Tibial nerve (tissue), 4 donors: ENCODE measurements around the gene TULP4. TPM values are rescaled to one million over a fixed set of nuclear protein-coding genes. Genes with fewer than 3 reads are reported as not detected.
A peak's percentile ranks its signal among the peaks of the same experiment; 100 is the strongest.

Source experiments
- DNase-seq, 2 donors: peaks; one replicate each; pipeline ENCODE4 v3.0.0-alpha.2; 2019; ENCODE audit warnings: low spot score in 2 of 2
- H3K27ac ChIP-seq, 4 donors: fragments of 200-600 bp; sonication (generic) in 3 of 4; one replicate each; pipeline ENCODE4 v1.5.1; 2017 to 2019; ENCODE audit warnings: mild to moderate bottlenecking in 1 of 4
- H3K27me3 ChIP-seq, 2 donors: fragments of 200-600 bp; sonication (generic) in 1 of 2; one replicate each; pipeline versions ENCODE4 v1.5.1 to v1.6.0; 2017 to 2019
- H3K36me3 ChIP-seq, 3 donors: fragments of 200-600 bp; sonication (generic); one replicate each; pipeline ENCODE4 v1.5.1; 2018 to 2019
- H3K4me1 ChIP-seq, 4 donors: fragments of 200-600 bp; sonication (generic) in 3 of 4; one replicate each; pipeline ENCODE4 v1.5.1; 2017 to 2019
- H3K4me3 ChIP-seq, 4 donors: fragments of 200-600 bp; sonication (generic) in 3 of 4; one replicate each; pipeline ENCODE4 v1.5.1; 2017 to 2019; ENCODE audit warnings: mild to moderate bottlenecking in 1 of 4, moderate library complexity in 1 of 4
- H3K9me3 ChIP-seq, 4 donors: fragments of 200-600 bp; sonication (generic) in 3 of 4; one replicate each; pipeline ENCODE4 v1.5.1; 2017 to 2019
- EP300 ChIP-seq, 2 donors: sonication (generic); formaldehyde crosslinking; IDR thresholded peaks; one replicate each; pipeline ENCODE4 v1.6.1; 2017; ENCODE audit warnings: antibody characterized with exemption in 2 of 2, mild to moderate bottlenecking in 1 of 2
- POLR2A ChIP-seq, 2 donors: fragments of 450-650 bp; IDR thresholded peaks; one replicate each; pipeline ENCODE4 v1.6.1; 2017; ENCODE audit warnings: antibody characterized with exemption in 2 of 2, mild to moderate bottlenecking in 2 of 2, moderate library complexity in 2 of 2
- WGBS, 2 donors: methylation state at CpG; one replicate each; pipeline ENCODE4 v1.1.5; 2018; 5-methylcytosine and 5-hydroxymethylcytosine counted together
- total RNA-seq, 4 donors: library from RNA; depleted of rRNA; stranded (reverse); fragments of >200 nt; gene quantifications; one replicate each; pipeline ENCODE4 v1.1.0, GENCODE V29; 2016
- TF ChIP-seq, protein P1 (sequence below), 5 experiments: fragments of 200-600 bp in 3 of 5; fragments of 450-650 bp in 2 of 5; sonication (generic) in 3 of 5; IDR thresholded peaks; one replicate each; pipeline ENCODE4 v1.5.1; 2016 to 2019; ENCODE audit warnings: antibody characterized with exemption in 5 of 5, mild to moderate bottlenecking in 3 of 5, moderate library complexity in 2 of 5

Gene TULP4
- total RNA-seq, 4 donors from 2014 or later = 91.2 to 109 (median 101) TPM

DNA sequence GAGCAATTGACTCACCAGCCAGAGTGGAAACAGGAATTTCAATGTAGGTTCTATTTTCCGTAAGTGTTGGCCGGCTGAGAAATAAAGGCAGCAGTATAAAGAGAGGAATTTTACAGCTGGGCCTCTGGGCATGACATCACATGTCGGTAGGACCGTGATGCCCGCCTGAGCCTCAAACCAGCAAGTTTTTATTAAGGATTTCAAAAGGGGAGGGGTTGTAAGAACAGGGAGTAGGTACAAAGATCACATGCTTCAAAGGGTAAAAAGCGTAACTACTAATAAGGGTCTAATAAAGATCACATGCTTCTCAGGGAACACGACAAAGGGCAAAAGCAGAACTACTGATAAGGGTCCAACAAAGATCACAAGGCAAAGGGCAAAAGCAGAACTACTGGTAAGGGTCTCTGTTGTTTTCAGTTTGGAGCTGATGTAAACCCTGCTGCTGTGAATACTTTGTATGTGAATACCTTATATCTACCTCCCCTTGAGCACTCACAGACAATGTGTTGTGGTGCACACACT, 9.0 kb upstream of the TULP4 start:
- Histone ChIP-seq H3K27me3 (no peaks in the 10 kb centered on the region), H3K4me1 (no peaks in the 10 kb centered on the region), H3K9me3 (no peaks in the 10 kb centered on the region), H3K36me3 (no peaks in the 10 kb centered on the region), H3K27ac (no peak overlapping the region), H3K4me3 (no peak overlapping the region)
- 51 to 55% methylated on average over 7 of the region's 7 CpGs for WGBS, 2 donors
- TF ChIP-seq, protein P1, sequence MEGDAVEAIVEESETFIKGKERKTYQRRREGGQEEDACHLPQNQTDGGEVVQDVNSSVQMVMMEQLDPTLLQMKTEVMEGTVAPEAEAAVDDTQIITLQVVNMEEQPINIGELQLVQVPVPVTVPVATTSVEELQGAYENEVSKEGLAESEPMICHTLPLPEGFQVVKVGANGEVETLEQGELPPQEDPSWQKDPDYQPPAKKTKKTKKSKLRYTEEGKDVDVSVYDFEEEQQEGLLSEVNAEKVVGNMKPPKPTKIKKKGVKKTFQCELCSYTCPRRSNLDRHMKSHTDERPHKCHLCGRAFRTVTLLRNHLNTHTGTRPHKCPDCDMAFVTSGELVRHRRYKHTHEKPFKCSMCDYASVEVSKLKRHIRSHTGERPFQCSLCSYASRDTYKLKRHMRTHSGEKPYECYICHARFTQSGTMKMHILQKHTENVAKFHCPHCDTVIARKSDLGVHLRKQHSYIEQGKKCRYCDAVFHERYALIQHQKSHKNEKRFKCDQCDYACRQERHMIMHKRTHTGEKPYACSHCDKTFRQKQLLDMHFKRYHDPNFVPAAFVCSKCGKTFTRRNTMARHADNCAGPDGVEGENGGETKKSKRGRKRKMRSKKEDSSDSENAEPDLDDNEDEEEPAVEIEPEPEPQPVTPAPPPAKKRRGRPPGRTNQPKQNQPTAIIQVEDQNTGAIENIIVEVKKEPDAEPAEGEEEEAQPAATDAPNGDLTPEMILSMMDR (IDR thresholded peaks at IDR 0.05) = no peak
- no peak for TF ChIP-seq POLR2A (IDR thresholded peaks at IDR 0.05)
- no peak for TF ChIP-seq EP300 (IDR thresholded peaks at IDR 0.05)
- no peak for DNase-seq

DNA sequence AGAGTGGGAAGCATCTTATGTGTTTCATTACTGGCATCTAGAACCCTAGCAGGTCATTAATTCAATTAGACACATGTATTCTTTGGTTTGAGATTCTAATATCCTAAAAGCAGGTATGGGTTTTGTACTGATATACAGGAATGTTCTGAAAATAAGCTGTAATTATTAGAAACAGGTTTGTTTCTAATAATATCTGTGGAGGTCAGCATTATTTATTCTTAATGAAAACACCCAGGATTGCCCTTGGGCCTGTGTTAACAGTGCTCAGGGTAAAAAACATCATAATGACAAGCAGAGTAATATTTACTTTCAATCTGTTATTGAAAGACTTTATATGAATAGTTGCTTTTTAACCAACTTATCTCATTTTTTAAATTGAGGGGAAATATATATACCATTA, 8.0 kb upstream of the TULP4 start:
- DNase-seq = no peak
- Histone ChIP-seq H3K9me3 (no peaks in the 10 kb centered on the region), H3K36me3 (no peaks in the 10 kb centered on the region), H3K27me3 (no peaks in the 10 kb centered on the region), H3K4me3 (no peak overlapping the region), H3K4me1 (no peaks in the 10 kb centered on the region), H3K27ac (no peak overlapping the region)
- no peak for TF ChIP-seq POLR2A (IDR thresholded peaks at IDR 0.05)
- no peak for TF ChIP-seq EP300 (IDR thresholded peaks at IDR 0.05)
- TF ChIP-seq, protein P1 (IDR thresholded peaks at IDR 0.05) = no peak

GRCh38 chr6:158309814-158310213, 2.5 kb upstream of the TULP4 start:
- DNase-seq = no peak
- no peaks in the 10 kb centered on the region for H3K9me3 ChIP-seq
- TF ChIP-seq EP300 (IDR thresholded peaks at IDR 0.05) (no peak), POLR2A (IDR thresholded peaks at IDR 0.05) (no peak)
- TF ChIP-seq, protein P1 (IDR thresholded peaks at IDR 0.05) = no peak
- H3K4me3 ChIP-seq = no peak overlapping the region
- peaks cover 0 to 15% (median 0%) of the 10 kb centered on the region in 3 donors for H3K36me3 ChIP-seq
- no peaks in the 10 kb centered on the region for H3K27me3 ChIP-seq
- WGBS, 2 donors = 92 to 95% methylated on average over 5 of the region's 5 CpGs
- H3K4me1 ChIP-seq = no peaks in the 10 kb centered on the region
- no peak overlapping the region for H3K27ac ChIP-seq

DNA sequence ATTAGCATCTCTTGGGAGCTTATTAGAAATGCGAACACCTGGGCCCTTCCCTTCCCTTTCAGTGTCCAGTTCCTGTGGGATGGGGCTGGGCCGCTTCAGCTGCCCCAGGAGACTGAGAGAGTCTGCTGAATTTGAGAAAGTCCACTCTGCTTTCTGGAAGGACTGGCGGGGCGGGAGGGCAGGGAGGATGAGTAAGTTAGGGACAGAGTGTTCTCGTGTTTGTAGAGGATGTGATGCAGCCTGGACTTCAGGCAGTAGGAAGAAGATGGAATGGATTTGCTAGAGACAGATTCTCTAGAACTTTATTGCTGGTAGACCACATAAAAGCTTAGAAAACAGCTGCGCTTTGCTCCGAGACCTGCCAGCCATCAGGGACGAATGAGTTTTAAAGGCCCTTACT, 1.1 kb upstream of the TULP4 start:
- H3K27ac ChIP-seq = no peak overlapping the region
- WGBS, 2 donors = 60 to 61% methylated on average over 8 of the region's 8 CpGs
- no peaks in the 10 kb centered on the region for H3K27me3 ChIP-seq
- TF ChIP-seq, protein P1 (IDR thresholded peaks at IDR 0.05) = no peak
- peak in 1 of 2 donors; percentile 14 for TF ChIP-seq EP300 (IDR thresholded peaks at IDR 0.05)
- no peak for TF ChIP-seq POLR2A (IDR thresholded peaks at IDR 0.05)
- H3K9me3 ChIP-seq = no peaks in the 10 kb centered on the region
- DNase-seq = peak in 1 of 2 donors; percentile 23
- H3K4me3 ChIP-seq = no peak overlapping the region
- peaks cover 0 to 24% (median 0%) of the 10 kb centered on the region in 3 donors for H3K36me3 ChIP-seq
- H3K4me1 ChIP-seq = no peaks in the 10 kb centered on the region

DNA sequence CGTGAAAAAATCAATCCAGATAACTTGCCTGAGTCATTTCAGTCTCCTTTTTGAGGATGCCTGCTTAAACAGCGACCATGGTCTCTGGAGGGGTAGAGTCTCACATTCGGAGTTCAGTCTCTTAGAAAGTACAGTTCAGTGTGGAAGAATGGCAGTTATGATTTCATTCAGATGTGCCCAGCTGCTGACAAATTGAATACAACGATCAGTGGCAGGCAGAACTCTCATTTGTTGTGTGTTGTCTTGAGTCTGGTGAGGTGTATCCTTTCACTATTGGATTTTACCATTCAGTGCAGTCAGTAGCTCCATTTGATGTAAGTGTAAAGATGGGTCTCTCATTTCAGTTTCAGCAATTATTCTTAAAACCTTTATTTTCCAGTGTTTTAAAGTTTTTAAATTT, 639 bp upstream of the TULP4 start:
- TF ChIP-seq POLR2A (IDR thresholded peaks at IDR 0.05) = no peak
- no peak for TF ChIP-seq EP300 (IDR thresholded peaks at IDR 0.05)
- TF ChIP-seq, protein P1 (IDR thresholded peaks at IDR 0.05) = no peak
- H3K4me3 ChIP-seq = no peak overlapping the region
- no peak for DNase-seq
- peaks cover 0 to 28% (median 0%) of the 10 kb centered on the region in 3 donors for H3K36me3 ChIP-seq
- WGBS, 2 donors = 67 to 73% methylated on average over 4 of the region's 4 CpGs
- H3K27me3 ChIP-seq = no peaks in the 10 kb centered on the region
- peaks cover 0 to 2% (median 0%) of the 10 kb centered on the region in 4 donors for H3K9me3 ChIP-seq
- no peak overlapping the region for H3K27ac ChIP-seq
- no peaks in the 10 kb centered on the region for H3K4me1 ChIP-seq
